GM23248 (cell line): ENCODE results near the gene PRPSAP2.

ENCODE experiments used
- EZH2 ChIP-seq: fragments of 200-600 bp; sonication (generic); IDR thresholded peaks from 2 replicates; pipeline ENCODE4 v1.6.1; 2018; ENCODE audit warnings: antibody characterized with exemption, mild to moderate bottlenecking; ENCODE audit not compliant: insufficient read depth, poor library complexity, severe bottlenecking
- EZH2phosphoT487 ChIP-seq: fragments of 200-600 bp; sonication (generic); IDR thresholded peaks from 2 replicates; pipeline ENCODE4 v1.6.1; 2018; ENCODE audit warnings: antibody characterized with exemption, moderate library complexity, mild to moderate bottlenecking, low read depth; ENCODE audit not compliant: insufficient read depth

DNA sequence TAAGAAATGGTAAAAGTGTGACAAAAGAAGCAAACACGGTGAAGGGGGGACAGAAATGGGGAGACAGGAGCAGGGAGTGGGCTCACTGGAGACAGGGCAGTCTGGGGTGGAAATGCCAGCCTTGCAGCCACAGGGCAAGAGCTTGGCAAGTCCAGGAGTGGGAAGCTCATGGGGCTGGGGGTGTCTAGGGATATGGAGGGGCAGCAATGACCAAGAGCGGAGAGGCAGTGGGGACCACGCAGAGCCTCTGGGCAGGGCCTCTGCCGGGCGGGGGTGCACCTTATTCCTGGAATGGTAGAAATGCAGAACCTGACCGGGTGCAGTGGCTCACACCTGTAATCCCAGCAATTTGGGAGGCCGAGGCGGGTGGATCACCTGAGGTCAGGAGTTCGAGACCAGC is 106.6 kb downstream of the PRPSAP2 start:
- no peak for TF ChIP-seq EZH2
- no peak for TF ChIP-seq EZH2phosphoT487
